ENCODE measurements around the gene B9D2. TPM values are rescaled to one million over a fixed set of nuclear protein-coding genes. Genes with fewer than 3 reads are reported as not detected.
"Not testable (repeated sequence)": the region's sequence is repeated elsewhere in the genome, so short reads cannot be mapped to it uniquely, and the experiment has no call there.

The B9D2 gene
- total RNA-seq, 2 experiments from 2014 or later: 21.1 to 26.8 TPM

- peaks cover 14% of the 10 kb centered on the region for H3K4me1 Mint-ChIP-seq (ENCODE audit: low read depth)
- no peaks in the 10 kb centered on the region for H3K27me3 Mint-ChIP-seq
- no peaks in the 10 kb centered on the region for H3K9me3 Mint-ChIP-seq
- no peak for ATAC-seq (ENCODE audit: poor library complexity)
- H3K36me3 Mint-ChIP-seq (ENCODE audit: low read depth): no peaks in the 10 kb centered on the region
- H3K9me3 ChIP-seq (ENCODE audit: control insufficient read depth in 1 of 2, insufficient read depth in 1 of 2, low read length in 2 of 2): no peaks in the 10 kb centered on the region
- H3K4me3 ChIP-seq (ENCODE audit: low read length): no peak overlapping the region
- no peak overlapping the region for H3K4me3 Mint-ChIP-seq
- intact Hi-C loops (cut with DNase I, micrococcal nuclease): no loop called here
- no peak for DNase-seq
- CTCF ChIA-PET: no interaction called here
- no peak overlapping the region for H3K27ac ChIP-seq (ENCODE audit: low read depth in 1 of 2, low read length in 2 of 2)
- no peak for TF ChIP-seq CTCF (IDR thresholded peaks at IDR 0.05)
- H3K36me3 ChIP-seq (ENCODE audit: insufficient read depth, low read length): no peaks in the 10 kb centered on the region
- POLR2A ChIA-PET: interaction anchor here (0.9 kb wide), 1 partner anchor 8 kb away, joined by 3 read pairs; the partner anchor contains the start of gene B9D2
- H3K4me1 ChIP-seq (ENCODE audit: insufficient read depth, low read length): peaks cover 20% of the 10 kb centered on the region
- no peaks in the 10 kb centered on the region for H3K27me3 ChIP-seq (ENCODE audit: control insufficient read depth in 1 of 2, insufficient read depth in 2 of 2, low read length in 2 of 2)
- H3K27ac Mint-ChIP-seq: no peak overlapping the region
These were observed 8.6 kb upstream of the B9D2 start for GRCh38 chr19:41372501-41372900.

GRCh38 chr19:41371541-41371940 is 7.6 kb upstream of the B9D2 start:
- Histone ChIP-seq H3K4me3 (ENCODE audit: low read length) (no peak overlapping the region), H3K27me3 (ENCODE audit: control insufficient read depth in 1 of 2, insufficient read depth in 2 of 2, low read length in 2 of 2) (no peaks in the 10 kb centered on the region), H3K27ac (ENCODE audit: low read depth in 1 of 2, low read length in 2 of 2) (no peak overlapping the region), H3K9me3 (ENCODE audit: control insufficient read depth in 1 of 2, insufficient read depth in 1 of 2, low read length in 2 of 2) (no peaks in the 10 kb centered on the region), H3K36me3 (ENCODE audit: insufficient read depth, low read length) (no peaks in the 10 kb centered on the region), H3K4me1 (ENCODE audit: insufficient read depth, low read length) (peaks cover 11% of the 10 kb centered on the region)
- intact Hi-C loops (cut with DNase I, micrococcal nuclease): no loop called here
- ChIA-PET POLR2A (interaction anchor here (0.6 kb wide), 1 partner anchor 19 kb away, joined by 4 read pairs; no protein-coding TSS in a partner anchor), CTCF (no interaction called here)
- H3K27me3 Mint-ChIP-seq: no peaks in the 10 kb centered on the region
- no peaks in the 10 kb centered on the region for H3K36me3 Mint-ChIP-seq (ENCODE audit: low read depth)
- TF ChIP-seq CTCF (IDR thresholded peaks at IDR 0.05): no peak
- DNase-seq (no peak), ATAC-seq (ENCODE audit: poor library complexity) (no peak)
- no peak overlapping the region for H3K27ac Mint-ChIP-seq
- H3K9me3 Mint-ChIP-seq: no peaks in the 10 kb centered on the region
- H3K4me3 Mint-ChIP-seq: no peak overlapping the region
- H3K4me1 Mint-ChIP-seq (ENCODE audit: low read depth): peaks cover 6% of the 10 kb centered on the region

- CTCF ChIA-PET; DNase-seq; H3K4me1 ChIP-seq (ENCODE audit: insufficient read depth, low read length); H3K27ac ChIP-seq (ENCODE audit: low read depth in 1 of 2, low read length in 2 of 2); H3K36me3 Mint-ChIP-seq (ENCODE audit: low read depth); H3K36me3 ChIP-seq (ENCODE audit: insufficient read depth, low read length); H3K27me3 ChIP-seq (ENCODE audit: control insufficient read depth in 1 of 2, insufficient read depth in 2 of 2, low read length in 2 of 2); intact Hi-C loops (cut with DNase I, micrococcal nuclease); H3K4me3 Mint-ChIP-seq; H3K4me1 Mint-ChIP-seq (ENCODE audit: low read depth); H3K27me3 Mint-ChIP-seq; H3K4me3 ChIP-seq (ENCODE audit: low read length); H3K9me3 ChIP-seq (ENCODE audit: control insufficient read depth in 1 of 2, insufficient read depth in 1 of 2, low read length in 2 of 2); ATAC-seq (ENCODE audit: poor library complexity); H3K9me3 Mint-ChIP-seq; H3K27ac Mint-ChIP-seq: not testable (repeated sequence)
- POLR2A ChIA-PET: interaction anchor here (0.6 kb wide), 1 partner anchor 19 kb away, joined by 4 read pairs; no protein-coding TSS in a partner anchor
These were observed 7.2 kb upstream of the B9D2 start for GRCh38 chr19:41371119-41371518.

GRCh38 chr19:41369769-41370168 is 5.8 kb upstream of the B9D2 start:
- intact Hi-C loops (cut with DNase I, micrococcal nuclease): no loop called here
- Histone ChIP-seq H3K9me3 (ENCODE audit: control insufficient read depth in 1 of 2, insufficient read depth in 1 of 2, low read length in 2 of 2) (no peaks in the 10 kb centered on the region), H3K27ac (ENCODE audit: low read depth in 1 of 2, low read length in 2 of 2) (no peak overlapping the region), H3K27me3 (ENCODE audit: control insufficient read depth in 1 of 2, insufficient read depth in 2 of 2, low read length in 2 of 2) (no peaks in the 10 kb centered on the region), H3K4me1 (ENCODE audit: insufficient read depth, low read length) (peaks cover 4% of the 10 kb centered on the region), H3K4me3 (ENCODE audit: low read length) (no peak overlapping the region), H3K36me3 (ENCODE audit: insufficient read depth, low read length) (no peaks in the 10 kb centered on the region)
- ChIA-PET CTCF (no interaction called here), POLR2A (no interaction called here)
- Mint-ChIP-seq H3K4me3 (no peak overlapping the region), H3K4me1 (ENCODE audit: low read depth) (no peaks in the 10 kb centered on the region), H3K27ac (no peak overlapping the region), H3K36me3 (ENCODE audit: low read depth) (no peaks in the 10 kb centered on the region), H3K9me3 (no peaks in the 10 kb centered on the region), H3K27me3 (no peaks in the 10 kb centered on the region)
- no peak for TF ChIP-seq CTCF (IDR thresholded peaks at IDR 0.05)
- ATAC-seq (ENCODE audit: poor library complexity) (no peak), DNase-seq (no peak)
